GM19372 (cell line): ENCODE results near the gene CCDC30.
"Not testable (repeated sequence)": the region's sequence is repeated elsewhere in the genome, so short reads cannot be mapped to it uniquely, and the experiment has no call there.

Experiments used
- ATAC-seq: cut with Tn5 transposase; IDR thresholded peaks from one replicate; pipeline ENCODE4 v1.9.1; 2021; ENCODE audit warnings: mild to moderate bottlenecking, low read depth, moderate library complexity; ENCODE audit not compliant: unreplicated experiment

The CCDC30 gene

DNA sequence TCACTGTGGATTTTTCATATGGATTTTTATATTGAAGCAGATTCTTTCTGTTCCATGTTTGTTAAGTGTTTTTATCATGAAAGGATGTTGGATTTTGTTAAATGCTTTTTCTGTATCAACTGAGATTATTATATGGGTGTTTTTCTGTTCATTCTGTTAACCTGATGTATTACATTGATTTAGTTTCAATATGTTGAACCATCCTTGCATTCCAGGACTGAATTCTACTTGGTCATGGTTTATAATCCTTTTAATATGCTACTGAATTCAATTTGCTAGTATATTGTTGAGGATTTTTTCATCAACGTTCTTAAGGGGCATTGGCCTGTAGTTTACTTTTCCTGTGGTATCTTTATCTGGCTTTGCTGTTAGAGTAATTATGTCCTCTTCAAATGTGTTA is 55.8 kb downstream of the CCDC30 start:
- ATAC-seq: no peak

DNA sequence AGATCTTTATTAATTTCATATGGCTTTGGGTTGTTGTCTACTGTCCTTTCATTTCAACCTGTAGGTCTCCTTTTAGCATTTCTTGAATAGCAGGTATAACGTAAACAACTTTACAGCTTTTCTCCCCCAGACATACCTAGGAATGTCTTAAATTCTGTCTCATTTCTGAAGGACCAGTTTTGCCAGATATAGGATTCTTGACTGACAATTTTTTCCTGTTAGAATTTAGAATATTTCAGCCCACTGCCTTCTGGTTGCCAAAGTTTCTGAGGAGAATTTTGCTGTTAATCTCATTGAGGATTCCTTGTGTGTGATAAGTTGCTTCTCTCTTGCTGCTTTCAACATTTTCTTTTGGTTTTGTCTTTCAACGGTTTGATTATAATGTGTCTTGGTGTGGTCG is 60.1 kb downstream of the CCDC30 start:
- ATAC-seq: no peak

DNA sequence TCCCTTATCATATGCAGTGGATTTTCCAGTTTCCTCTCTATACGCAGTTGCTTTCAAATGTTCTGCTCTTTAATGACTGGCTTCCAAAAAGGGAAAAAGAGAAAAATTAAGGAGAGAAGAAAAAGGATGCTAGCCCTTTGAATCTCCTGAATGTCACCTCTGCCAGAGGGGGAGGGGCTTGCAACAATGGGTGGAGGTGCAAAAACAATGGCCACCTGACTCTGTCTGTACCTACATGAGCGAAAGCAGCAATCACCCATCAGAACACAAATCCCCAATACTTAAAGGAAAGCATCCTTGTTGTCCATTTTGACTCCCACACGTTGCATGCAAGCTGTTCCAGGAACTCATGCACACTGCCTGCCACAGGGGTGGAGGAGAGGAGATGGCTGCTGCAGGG is 61.2 kb downstream of the CCDC30 start:
- ATAC-seq: no peak

DNA sequence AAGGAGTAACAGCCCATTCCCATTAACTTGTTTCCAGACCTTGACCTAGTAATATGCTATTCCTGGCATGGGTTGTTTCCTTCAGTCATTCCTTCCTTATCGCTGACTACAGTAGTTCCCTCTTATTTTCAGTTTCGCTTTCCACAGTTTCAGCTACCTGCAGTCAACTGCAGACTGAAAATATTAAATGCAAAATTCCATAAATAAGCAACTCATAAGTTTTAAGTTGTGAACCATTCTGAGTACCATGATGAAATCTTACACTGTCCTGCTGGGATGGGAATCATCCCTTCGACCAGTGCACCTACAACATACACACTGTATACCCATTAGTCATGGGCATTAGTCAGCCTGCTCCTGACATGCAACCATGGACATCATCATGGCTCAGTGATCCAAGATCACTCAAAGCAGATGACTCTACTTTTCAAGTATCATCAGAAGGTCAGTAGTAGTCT is 66.7 kb downstream of the CCDC30 start:
- ATAC-seq: no peak

DNA sequence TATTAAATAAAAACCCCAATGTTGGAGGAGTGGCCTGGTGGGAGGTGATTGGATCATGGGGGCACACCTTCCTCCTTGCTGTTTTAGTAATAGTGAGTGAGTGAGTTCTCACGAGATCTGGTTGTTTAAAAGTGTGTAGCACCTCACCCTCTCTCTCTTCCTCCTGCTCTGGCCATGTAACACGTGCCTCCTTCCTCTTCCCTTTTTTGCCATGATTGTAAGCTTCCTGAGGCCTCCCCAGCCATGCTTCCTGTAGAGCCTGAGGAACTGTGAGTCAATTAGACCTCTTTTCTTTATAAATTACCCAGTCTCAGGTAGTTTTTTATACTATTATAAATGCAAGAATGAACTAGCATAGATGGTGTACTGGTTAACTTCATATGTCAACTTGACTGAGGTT is 68.0 kb downstream of the CCDC30 start:
- ATAC-seq: no peak

DNA sequence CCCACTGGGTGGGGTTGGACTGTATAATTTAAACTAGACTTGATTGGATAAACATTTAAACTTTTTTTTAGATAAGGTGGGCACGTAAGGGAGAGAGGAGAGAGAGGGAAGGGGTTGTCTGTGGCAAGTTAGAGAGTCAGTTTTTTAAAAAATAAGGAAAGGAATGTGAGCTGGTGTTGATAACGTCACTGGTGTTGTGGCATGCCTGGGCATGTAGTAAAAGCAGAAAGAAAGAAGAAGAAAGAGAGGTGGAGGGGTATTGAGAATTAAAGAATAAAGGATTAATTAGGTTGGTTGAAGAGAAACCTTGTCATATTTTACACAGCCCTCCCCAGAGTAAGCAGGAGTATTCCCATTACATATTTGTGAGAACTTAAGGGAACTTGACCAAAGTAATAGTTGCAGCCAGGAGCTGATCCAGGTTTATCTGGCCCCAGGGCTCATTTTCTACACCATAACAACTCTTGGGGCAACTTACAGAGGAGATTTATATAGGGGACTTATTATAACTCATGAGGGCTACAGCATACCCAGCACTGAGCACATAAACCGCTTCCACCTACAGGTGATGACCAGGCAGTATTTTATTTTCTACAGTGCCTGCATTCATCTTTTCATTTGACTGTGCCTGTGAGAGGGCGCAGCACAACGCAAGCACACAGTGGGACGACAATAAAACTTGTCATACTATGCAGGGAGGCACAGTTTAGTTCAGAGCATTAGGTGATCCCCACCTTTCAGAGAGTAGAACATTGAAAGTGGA is 70.2 kb downstream of the CCDC30 start:
- ATAC-seq: no peak

DNA sequence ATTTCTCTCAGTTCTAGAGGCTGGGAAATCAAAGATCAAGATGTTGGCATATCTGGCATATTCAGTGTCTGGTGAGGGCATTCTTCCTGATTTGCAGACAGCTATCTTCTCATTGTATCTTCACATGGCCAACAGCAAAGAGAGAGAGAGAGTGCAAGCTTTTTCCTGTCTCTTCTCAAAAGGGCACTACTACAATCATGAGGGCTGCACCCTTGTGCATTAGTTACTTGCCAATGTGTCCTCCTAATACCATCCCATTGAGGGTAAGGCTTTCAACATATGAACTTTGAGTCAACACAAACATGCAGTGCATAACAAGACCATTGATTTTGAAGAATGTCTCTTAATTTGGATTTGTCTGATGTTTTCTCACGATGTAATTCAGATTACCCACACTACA is 78.0 kb downstream of the CCDC30 start:
- no peak for ATAC-seq

DNA sequence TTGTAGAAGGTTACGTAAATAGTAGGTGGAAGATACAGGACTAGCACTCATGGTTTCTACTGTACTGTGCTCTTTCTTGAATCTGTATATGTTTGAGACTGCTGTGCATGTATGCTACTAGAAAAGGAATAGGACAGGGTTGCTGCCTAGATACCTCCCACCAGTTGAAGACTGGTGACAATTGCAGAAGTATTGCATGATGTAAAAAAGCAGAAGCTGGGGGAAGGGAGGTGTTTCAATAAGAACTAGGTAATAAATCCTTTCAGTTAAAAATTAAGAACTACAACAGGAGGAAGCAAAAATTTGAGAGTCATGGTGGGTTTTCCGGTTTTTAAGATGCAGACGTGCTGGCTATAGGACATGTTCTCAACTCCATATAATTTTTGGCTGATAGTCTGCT is 88.1 kb downstream of the CCDC30 start:
- no peak for ATAC-seq

DNA sequence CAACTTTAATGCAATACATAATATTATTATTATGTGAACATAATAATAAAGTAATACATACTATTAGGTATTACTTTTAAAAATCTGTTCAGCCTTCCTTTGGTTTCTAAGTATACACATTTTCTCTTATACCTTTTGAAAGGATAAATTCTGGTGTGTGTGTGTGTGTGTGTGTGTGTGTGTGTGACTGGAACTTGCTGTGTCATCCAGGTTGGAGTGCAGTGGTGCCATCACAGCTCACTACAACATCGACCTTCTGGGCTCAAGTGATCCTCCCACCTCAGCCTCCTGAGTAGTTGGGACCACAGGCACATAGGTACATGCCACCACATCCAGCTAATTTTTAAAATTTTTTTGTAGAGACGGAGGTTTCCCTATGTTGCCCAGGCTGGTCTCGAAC is 88.5 kb downstream of the CCDC30 start:
- no peak for ATAC-seq

DNA sequence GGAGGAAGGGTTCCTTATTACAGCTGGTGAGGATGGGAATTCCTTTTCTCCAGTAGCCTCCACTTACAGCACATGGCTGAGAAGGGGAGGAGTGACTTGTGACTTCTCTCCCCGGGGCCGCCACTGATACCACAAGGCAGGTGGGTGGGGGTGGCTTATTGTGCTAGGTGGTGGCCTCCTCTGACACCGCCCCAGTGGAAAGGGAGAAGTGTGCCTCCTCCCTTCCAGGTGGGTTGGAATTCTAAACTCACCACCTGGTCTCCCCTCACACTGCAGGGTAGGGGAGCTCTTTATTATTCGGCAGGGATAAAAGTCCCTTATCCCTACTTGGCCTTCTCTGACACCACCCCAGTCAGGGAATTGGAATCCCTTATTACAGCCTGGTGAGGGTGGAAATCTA is 89.5 kb downstream of the CCDC30 start:
- ATAC-seq: no peak

DNA sequence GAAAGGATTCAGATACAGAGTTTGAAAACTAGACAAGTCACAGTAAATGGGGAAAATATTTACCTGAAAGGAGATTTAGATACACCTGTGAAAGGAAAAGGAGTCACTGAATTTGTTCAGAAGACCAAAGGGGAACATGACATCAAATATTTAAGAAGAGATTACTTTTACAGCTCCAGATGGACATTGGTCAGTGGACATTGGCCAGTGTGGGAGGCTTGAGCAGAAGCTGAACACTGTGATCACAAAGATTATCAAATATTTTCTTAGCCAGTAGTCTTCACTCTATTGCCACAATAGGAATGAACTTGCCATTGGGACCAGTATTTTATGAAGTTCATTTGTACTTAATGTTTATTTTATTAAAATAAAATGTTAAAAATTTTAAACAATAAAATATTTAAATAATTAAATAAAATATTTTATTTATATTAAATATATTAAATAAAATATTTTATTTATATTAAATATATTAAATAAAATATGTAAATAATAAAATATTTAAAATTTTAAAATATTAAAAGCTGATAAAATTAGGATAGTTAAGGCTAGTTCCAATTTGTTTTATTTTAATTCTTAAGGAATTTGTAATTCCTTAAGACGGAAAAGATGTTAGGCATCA is 94.3 kb downstream of the CCDC30 start:
- no peak for ATAC-seq

DNA sequence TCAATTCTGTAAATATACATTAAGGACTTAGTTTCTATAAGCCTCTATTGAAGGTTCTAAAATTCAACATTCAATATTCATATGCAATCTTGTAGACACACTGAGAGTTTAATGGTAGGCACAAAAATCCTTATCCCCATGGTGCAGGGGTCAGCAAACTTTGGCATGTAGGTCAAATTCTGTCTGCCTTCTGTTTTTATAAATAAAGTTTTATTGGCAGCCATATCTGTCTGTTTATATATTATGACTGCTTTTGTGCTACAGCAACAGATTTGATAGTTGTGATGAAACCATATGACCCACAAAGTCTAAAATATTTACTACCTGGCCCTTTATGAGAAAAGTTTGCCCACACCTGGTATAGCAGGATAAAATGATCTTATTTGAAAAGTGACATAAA is 104.0 kb downstream of the CCDC30 start:
- ATAC-seq: no peak

DNA sequence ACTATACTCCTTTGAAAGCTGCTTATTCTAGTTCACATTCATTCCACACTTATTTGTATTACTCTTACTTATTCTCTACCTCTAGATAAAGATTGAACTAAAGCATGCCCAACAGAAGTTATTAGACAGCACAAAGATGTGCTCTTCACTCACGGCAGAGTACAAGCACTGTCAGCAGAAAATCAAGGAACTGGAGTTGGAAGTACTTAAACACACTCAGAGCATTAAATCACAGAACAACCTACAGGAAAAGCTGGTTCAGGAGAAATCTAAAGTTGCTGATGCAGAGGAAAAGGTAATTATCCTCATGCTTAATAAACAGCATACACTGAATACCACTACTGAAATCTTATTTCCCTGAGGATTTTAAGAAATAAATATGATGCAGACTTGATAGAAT is 113.8 kb downstream of the CCDC30 start:
- no peak for ATAC-seq

DNA sequence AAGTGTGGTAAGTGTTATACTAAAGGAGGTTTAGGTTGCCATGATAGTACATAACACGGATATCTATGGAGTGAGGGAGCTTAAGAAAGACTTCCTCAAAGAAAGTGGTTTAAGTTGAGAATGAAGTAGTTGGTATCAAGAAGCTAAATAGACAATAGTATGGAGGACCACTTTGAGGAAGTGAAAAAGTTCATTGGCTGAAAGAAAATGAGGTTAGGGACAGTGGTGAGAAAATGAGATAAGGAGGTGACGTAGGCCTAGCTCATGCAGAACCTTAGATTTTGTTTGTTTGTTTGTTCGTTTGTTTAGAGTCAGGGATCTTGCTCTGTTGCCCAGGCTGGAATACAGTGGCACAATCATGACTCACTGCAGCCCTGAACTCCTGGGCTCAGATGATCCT is 122.9 kb downstream of the CCDC30 start:
- no peak for ATAC-seq

DNA sequence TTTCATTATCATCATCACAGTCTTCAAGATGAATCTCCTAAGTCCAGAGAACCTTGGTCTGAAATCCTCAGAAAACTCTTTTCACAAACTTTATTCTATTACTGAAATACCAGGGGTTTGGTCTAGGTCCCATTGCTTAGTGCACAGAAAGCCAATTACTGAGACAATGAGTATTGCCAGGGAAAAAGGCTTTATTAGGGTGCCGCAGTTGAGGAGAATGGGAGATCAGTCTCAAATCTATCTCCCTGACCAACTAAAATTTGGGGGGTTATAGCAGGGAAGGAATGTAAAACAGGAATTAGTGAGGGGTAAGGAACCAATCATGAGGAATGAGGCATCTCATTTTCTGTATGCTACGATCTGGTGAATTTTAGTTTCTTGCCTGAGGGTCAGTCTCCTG is 124.7 kb downstream of the CCDC30 start:
- ATAC-seq: no peak

DNA sequence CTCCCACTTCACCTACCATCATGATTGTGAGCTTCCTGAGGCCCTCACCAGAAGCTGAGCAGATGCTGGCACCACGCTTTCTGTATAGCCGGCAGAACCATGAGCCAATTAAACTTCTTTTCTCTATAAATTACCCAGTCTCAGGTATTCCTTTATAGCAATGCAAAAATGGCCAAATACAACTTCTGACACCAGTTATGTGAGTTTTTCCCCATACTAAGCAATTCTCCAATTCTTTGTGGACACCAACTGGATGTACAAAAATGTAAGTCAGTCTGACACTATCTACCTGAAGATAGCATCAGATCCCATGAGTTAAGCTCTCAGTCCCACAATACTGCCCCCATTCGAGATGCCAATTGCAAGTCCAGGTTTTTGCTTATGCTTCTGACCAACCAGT is 129.7 kb downstream of the CCDC30 start:
- ATAC-seq: no peak

DNA sequence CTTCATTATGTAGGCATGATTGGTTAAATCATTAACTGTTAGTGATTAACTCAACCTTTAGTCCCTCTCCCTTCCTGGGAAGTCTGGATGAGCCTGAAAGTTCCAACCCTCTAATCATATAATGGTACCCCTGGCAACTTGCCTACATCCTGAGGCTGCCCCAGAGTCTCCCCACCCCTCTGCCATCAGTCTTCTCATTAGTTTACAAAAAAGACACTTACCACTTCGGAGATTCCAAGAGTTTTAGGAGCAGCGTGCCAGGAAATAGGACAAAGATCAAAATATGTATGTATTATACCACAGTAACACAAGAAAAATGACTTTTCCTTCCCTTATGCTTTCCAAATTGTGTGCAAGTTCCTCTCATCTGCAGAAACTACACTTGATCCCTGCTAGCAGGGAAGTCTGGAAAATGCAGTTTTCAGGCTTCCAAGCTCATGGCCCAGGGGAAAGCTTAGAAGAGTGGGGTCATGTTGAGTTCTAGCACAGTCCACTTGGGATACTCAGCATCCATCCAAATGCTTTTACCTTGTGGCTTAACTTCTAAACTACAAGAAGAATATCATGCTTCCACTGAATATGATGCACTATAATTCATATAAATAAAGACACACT is 130.5 kb downstream of the CCDC30 start:
- no peak for ATAC-seq

DNA sequence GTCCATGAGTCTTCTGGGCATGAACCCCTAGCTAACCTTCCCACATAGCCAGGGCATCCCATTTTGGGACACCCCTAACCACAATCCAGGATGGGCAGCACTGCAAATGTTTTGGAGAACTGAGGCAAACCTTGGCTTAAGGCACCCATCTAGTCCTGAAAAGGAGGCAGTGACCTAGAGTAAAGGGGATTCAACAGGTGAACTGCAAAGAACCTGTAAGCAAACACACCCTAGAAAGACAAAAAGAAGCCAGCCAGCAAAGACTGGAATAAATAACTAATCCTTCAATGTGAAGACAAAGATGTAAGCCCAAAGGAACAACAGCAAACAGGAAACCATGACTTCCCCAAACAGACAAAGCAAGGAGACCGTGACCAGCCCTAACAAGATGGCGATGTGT is 138.4 kb downstream of the CCDC30 start:
- ATAC-seq: no peak

DNA sequence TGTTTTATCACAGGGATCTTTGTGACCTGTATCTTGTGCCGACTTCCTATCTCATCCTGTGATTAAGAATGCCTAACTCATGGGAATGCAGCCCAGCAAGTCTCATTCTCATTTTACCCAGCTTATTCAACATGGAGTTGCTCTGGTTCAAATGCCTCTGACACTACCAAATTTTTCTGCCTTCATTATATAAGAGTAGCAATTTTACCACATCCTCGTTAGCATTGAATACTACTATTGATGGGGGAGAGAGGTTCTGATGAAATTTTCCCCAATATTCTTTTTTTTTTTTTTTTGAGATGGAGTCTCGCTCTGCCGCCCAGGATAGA is 150.7 kb downstream of the CCDC30 start:
- ATAC-seq: no peak

DNA sequence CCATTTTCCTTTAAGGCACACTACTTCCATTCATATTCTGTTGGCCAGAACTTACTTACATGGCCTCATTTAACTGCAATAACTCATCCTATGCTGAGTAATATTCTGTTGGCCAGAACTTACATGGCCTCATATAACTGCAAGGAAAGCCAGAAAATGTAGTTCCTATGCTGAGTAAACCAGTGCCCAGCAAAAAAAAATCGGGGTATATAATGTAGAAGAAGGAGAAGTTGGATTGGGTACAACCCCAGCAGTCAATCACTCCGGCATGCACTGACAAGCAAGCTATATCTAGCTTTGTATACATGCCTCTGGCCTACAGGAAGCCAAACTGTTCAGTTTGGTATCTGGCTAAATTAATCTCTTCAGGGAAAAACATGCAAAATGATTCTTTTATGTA is 155.8 kb downstream of the CCDC30 start:
- ATAC-seq: no peak

DNA sequence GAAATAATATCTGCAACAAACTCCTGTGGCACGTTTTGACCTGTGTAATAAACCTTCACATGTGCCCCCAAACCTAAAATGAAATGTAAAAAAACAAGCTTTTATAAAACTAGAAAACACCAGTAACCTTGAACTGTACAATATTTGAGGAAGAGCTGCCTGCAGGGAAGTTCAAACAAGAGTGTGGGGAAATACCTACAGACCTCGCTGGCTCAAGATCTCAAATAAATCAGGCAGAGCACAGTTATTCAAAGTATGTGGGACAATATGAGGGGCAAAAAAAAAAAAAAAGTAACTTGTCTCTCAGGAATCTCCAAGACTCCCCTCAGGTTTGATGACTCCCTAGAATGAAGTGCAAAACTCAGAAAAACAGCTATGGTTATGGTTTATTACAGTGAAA is 157.2 kb downstream of the CCDC30 start:
- no peak for ATAC-seq

DNA sequence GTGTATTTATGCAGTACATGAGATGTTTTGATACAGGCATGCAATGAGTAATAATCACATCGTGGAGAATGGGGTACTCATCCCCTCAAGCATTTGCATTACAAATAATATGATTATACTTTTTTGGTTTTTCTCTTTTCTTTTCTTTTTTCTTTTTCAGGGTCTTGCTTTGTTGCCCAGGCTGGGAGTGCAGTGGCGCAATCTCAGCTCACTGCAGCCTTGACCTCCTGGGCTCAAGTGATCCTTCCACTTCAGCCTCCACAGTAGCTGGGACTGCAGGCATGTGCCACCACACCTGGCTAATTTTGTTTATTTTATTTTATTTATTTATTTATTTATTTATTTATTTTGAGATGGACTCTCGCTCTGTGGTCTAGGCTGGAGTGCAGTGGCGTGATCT is 158.1 kb downstream of the CCDC30 start:
- ATAC-seq: not testable (repeated sequence)
